Neural progenitor cell (in vitro differentiated cells): ENCODE data around the gene REEP3. TPM values are rescaled to one million over a fixed set of nuclear protein-coding genes. Genes with fewer than 3 reads are reported as not detected.

ENCODE experiments used
- DNase-seq: peaks from one replicate; pipeline ENCODE4 v3.0.0-alpha.2; 2016; ENCODE audit warnings: low spot score
- H2AFZ ChIP-seq: fragments of 200-600 bp; sonication (generic); replicated peaks from 2 replicates; pipeline ENCODE4 v1.6.1; 2016; ENCODE audit warnings: antibody characterized with exemption
- H3F3A ChIP-seq: fragments of 200-600 bp; sonication (generic); 2 replicates; pipeline ENCODE4 v1.6.1; 2016; ENCODE audit warnings: antibody characterized with exemption, low read depth
- H3K27ac ChIP-seq: fragments of 200-600 bp; sonication (generic); 2 replicates; pipeline ENCODE4 v1.5.1; 2016; ENCODE audit warnings: mild to moderate bottlenecking
- H3K27me3 ChIP-seq: fragments of 200-600 bp; sonication (generic); 2 replicates; pipeline ENCODE4 v1.6.1; 2016; ENCODE audit warnings: mild to moderate bottlenecking, moderate library complexity
- H3K36me3 ChIP-seq: fragments of 200-600 bp; sonication (generic); 2 replicates; pipeline ENCODE4 v1.5.1; 2016
- H3K4me1 ChIP-seq: fragments of 200-600 bp; sonication (generic); 2 replicates; pipeline ENCODE4 v1.6.1; 2016; ENCODE audit warnings: mixed run types
- H3K4me2 ChIP-seq: fragments of 200-600 bp; sonication (generic); 2 replicates; pipeline ENCODE4 v1.6.1; 2016
- H3K4me3 ChIP-seq: fragments of 200-600 bp; sonication (generic); 2 replicates; pipeline ENCODE4 v1.5.1; 2016
- H3K79me2 ChIP-seq: fragments of 200-600 bp; sonication (generic); 2 replicates; pipeline ENCODE4 v1.6.1; 2016; ENCODE audit warnings: low read depth
- H3K9ac ChIP-seq: fragments of 200-600 bp; sonication (generic); 2 replicates; pipeline ENCODE4 v1.6.1; 2016
- H3K9me3 ChIP-seq: fragments of 200-600 bp; sonication (generic); 2 replicates; pipeline ENCODE4 v1.5.1; 2016; ENCODE audit warnings: low read depth
- H4K20me1 ChIP-seq: fragments of 200-600 bp; sonication (generic); 2 replicates; pipeline ENCODE4 v1.6.1; 2016; ENCODE audit warnings: low read depth
- H3K27ac Mint-ChIP-seq: 3 replicates; pipeline ENCODE4 v1.8.0; 2021; ENCODE audit warnings: mixed read lengths
- H3K27me3 Mint-ChIP-seq: 2 replicates; pipeline ENCODE4 v1.8.0; 2022; ENCODE audit warnings: low read depth, mild to moderate bottlenecking, inconsistent platforms, moderate library complexity, mixed read lengths; ENCODE audit not compliant: insufficient read depth
- H3K36me3 Mint-ChIP-seq: 3 replicates; pipeline ENCODE4 v1.8.0; 2021; ENCODE audit warnings: mixed read lengths
- H3K4me1 Mint-ChIP-seq: 3 replicates; pipeline ENCODE4 v1.8.0; 2021; ENCODE audit warnings: mixed read lengths
- H3K4me3 Mint-ChIP-seq: 3 replicates; pipeline ENCODE4 v1.8.0; 2021; ENCODE audit warnings: mild to moderate bottlenecking, moderate library complexity, mixed read lengths
- H3K9me3 Mint-ChIP-seq: 3 replicates; pipeline ENCODE4 v1.8.0; 2020; ENCODE audit warnings: mixed read lengths
- EZH2 ChIP-seq: fragments of 200-600 bp; sonication (generic); IDR thresholded peaks from 2 replicates; pipeline ENCODE4 v1.6.1; 2017; ENCODE audit warnings: antibody characterized with exemption, mild to moderate bottlenecking, moderate library complexity
- EZH2phosphoT487 ChIP-seq: fragments of 200-600 bp; sonication (generic); IDR thresholded peaks from 2 replicates; pipeline ENCODE4 v1.6.1; 2017; ENCODE audit warnings: antibody characterized with exemption
- total RNA-seq: library from RNA; depleted of rRNA; stranded (reverse); fragments of >200 nt; gene quantifications from 2 replicates; pipeline ENCODE4 v1.2.3, GENCODE V29; 2015; ENCODE audit warnings: low replicate concordance
- TF ChIP-seq, protein P1 (sequence below): fragments of 200-600 bp; sonication (generic); IDR thresholded peaks from 2 replicates; pipeline ENCODE4 v1.5.1; 2017; ENCODE audit warnings: antibody characterized with exemption, mild to moderate bottlenecking

REEP3 gene
- total RNA-seq, 1 donor from 2014 or later = 42.0 TPM

DNA sequence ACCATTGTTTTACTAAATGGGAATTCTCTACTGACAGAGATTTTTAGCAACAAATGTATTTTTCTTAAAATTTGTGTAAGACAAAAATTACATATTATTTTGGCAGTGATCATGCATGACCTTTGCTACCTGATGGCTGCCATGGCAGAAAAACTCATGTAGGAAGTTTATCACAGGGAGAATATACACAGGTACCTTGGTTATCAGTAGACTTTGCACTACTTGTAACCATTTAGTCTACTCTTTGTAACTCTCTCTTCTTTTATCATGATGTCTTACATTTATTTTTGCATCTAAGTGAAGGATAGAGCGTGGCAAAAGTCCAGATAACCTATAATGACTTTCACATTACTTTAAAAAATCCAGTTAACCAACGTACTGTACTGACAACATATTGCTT lies 34.1 kb downstream of the REEP3 start:
- Histone ChIP-seq H3F3A (no peaks in the 10 kb centered on the region), H2AFZ (no peak overlapping the region), H3K27ac (no peak overlapping the region), H3K79me2 (peaks cover 80% of the 10 kb centered on the region), H3K4me2 (no peak overlapping the region), H3K9ac (no peak overlapping the region), H3K9me3 (no peaks in the 10 kb centered on the region), H4K20me1 (peaks cover 9% of the 10 kb centered on the region), H3K4me1 (no peaks in the 10 kb centered on the region), H3K4me3 (no peak overlapping the region), H3K36me3 (no peaks in the 10 kb centered on the region), H3K27me3 (no peaks in the 10 kb centered on the region)
- TF ChIP-seq, protein P1, sequence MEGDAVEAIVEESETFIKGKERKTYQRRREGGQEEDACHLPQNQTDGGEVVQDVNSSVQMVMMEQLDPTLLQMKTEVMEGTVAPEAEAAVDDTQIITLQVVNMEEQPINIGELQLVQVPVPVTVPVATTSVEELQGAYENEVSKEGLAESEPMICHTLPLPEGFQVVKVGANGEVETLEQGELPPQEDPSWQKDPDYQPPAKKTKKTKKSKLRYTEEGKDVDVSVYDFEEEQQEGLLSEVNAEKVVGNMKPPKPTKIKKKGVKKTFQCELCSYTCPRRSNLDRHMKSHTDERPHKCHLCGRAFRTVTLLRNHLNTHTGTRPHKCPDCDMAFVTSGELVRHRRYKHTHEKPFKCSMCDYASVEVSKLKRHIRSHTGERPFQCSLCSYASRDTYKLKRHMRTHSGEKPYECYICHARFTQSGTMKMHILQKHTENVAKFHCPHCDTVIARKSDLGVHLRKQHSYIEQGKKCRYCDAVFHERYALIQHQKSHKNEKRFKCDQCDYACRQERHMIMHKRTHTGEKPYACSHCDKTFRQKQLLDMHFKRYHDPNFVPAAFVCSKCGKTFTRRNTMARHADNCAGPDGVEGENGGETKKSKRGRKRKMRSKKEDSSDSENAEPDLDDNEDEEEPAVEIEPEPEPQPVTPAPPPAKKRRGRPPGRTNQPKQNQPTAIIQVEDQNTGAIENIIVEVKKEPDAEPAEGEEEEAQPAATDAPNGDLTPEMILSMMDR = no peak
- Mint-ChIP-seq H3K36me3 (peaks cover 20% of the 10 kb centered on the region), H3K27me3 (no peaks in the 10 kb centered on the region), H3K9me3 (peaks cover 11% of the 10 kb centered on the region), H3K27ac (no peak overlapping the region), H3K4me3 (no peak overlapping the region), H3K4me1 (peaks cover 3% of the 10 kb centered on the region)
- DNase-seq = no peak

DNA sequence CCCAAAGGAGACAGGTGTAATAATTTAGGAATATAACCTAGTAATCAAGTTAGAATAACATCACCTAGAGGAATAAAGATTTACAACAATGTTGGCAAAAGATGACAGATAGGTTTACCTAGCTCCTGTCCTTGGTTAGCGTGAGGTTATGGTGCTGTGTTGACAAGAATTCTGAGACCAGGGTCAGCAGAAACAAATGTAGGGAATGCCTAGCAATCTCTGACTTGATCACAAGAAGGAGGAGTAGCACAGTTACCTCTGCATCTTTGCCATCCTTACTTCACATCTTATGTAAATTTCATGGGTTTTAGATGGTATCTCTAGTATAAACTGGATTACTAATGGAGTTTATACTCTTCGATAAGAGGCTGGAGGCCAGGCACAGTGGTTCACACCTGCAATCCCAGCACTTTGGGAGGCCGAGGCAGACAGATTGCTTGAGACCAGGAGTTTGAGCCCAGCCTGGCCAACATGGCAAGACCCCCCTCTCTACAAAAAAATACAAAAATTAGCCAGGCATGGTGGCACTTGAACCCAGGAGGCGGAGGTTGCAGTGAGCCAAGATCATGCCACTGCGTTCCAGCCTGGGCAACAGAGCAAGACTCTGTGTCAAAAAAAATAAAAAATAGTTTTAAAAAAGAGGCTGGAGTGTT lies 37.1 kb downstream of the REEP3 start:
- H3K79me2 ChIP-seq = peaks cover 81% of the 10 kb centered on the region

DNA sequence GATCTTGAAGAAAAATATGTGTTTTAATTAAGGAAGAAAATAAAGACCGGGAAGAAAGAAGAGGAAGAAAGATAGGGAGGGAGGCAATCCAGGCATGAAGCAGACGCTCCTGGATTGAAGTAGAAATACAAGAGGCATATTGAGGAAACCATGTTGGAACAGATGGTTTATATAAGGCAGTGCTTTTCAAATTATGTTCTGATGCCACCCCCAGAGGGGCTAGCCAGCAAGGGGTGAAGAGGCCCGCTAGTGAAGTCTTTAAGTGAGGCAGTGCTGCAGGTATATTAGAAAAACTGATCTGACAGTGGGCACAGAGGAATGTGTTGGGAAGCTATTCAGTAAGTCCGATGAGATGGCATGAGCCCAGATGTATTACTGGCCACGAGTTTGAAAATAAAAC lies 40.1 kb downstream of the REEP3 start:
- no peak for TF ChIP-seq EZH2phosphoT487
- TF ChIP-seq, protein P1 = no peak
- TF ChIP-seq EZH2 = no peak
- no peak overlapping the region for H3K9ac ChIP-seq
- peaks cover 4% of the 10 kb centered on the region for H3K36me3 Mint-ChIP-seq
- peaks cover 4% of the 10 kb centered on the region for H3K4me1 ChIP-seq
- H3K27me3 Mint-ChIP-seq = no peaks in the 10 kb centered on the region
- no peaks in the 10 kb centered on the region for H3K9me3 Mint-ChIP-seq
- no peaks in the 10 kb centered on the region for H3K9me3 ChIP-seq
- H3K4me3 ChIP-seq = no peak overlapping the region
- no peak overlapping the region for H3K4me2 ChIP-seq
- H2AFZ ChIP-seq = no peak overlapping the region
- H3K27ac Mint-ChIP-seq = no peak overlapping the region
- no peak for DNase-seq
- H4K20me1 ChIP-seq = peaks cover 29% of the 10 kb centered on the region
- peaks cover 80% of the 10 kb centered on the region for H3K79me2 ChIP-seq
- peaks cover 5% of the 10 kb centered on the region for H3F3A ChIP-seq
- H3K4me1 Mint-ChIP-seq = peaks cover 9% of the 10 kb centered on the region
- no peaks in the 10 kb centered on the region for H3K36me3 ChIP-seq
- H3K27ac ChIP-seq = no peak overlapping the region
- no peak overlapping the region for H3K4me3 Mint-ChIP-seq
- no peaks in the 10 kb centered on the region for H3K27me3 ChIP-seq

More for the DNA sequence above, 37.1 kb downstream of the REEP3 start:
- peaks cover 29% of the 10 kb centered on the region for H4K20me1 ChIP-seq
- no peaks in the 10 kb centered on the region for H3K27me3 ChIP-seq
- no peak overlapping the region for H3K9ac ChIP-seq
- H3K36me3 ChIP-seq = no peaks in the 10 kb centered on the region
- H3K4me2 ChIP-seq = no peak overlapping the region
- peaks cover 5% of the 10 kb centered on the region for H3F3A ChIP-seq
- no peak overlapping the region for H3K27ac ChIP-seq
- H3K4me1 ChIP-seq = peaks cover 4% of the 10 kb centered on the region
- TF ChIP-seq, protein P1 = no peak
- no peak for TF ChIP-seq EZH2phosphoT487
- TF ChIP-seq EZH2 = no peak
- no peak for DNase-seq
- Mint-ChIP-seq H3K27me3 (no peaks in the 10 kb centered on the region), H3K27ac (no peak overlapping the region), H3K9me3 (peaks cover 9% of the 10 kb centered on the region), H3K4me3 (no peak overlapping the region), H3K4me1 (peaks cover 9% of the 10 kb centered on the region), H3K36me3 (peaks cover 16% of the 10 kb centered on the region)
- no peaks in the 10 kb centered on the region for H3K9me3 ChIP-seq
- H3K4me3 ChIP-seq = no peak overlapping the region
- H2AFZ ChIP-seq = no peak overlapping the region
